HEK293 (cell line): ENCODE results near the gene EMSY.

Experiments
- CTCF ChIA-PET: fragments of 350-600 bp; formaldehyde crosslinking; extraction: SDS; loops from one replicate; lab custom pipeline; 2021; ENCODE audit warnings: antibody characterized with exemption; lab: Yijun Ruan, JAX
- POLR2A ChIA-PET: fragments of 300-600 bp; formaldehyde crosslinking; extraction: SDS; loops from one replicate; lab custom pipeline; 2020; ENCODE audit warnings: antibody characterized with exemption, inconsistent platforms; lab: Yijun Ruan, JAX
- H3K27ac ChIP-seq: fragments of 200-500 bp; sonication (Bioruptor generic); 2 replicates; pipeline ENCODE4 v1.5.1; 2014; ENCODE audit warnings: low read depth, low read length, control low read depth, inconsistent platforms; ENCODE audit errors: extremely low read depth
- H3K36me3 ChIP-seq, 2 experiments: fragments of 200-500 bp in 1 of 2; sonication (Bioruptor generic) in 1 of 2; 1 replicate in 1 of 2; 2 replicates in 1 of 2; pipeline ENCODE4 v1.5.1; 2014 to 2017; ENCODE audit warnings: inconsistent platforms in 2 of 2, low read length in 2 of 2; ENCODE audit not compliant: control insufficient read depth in 2 of 2, insufficient read depth in 1 of 2
- H3K4me1 ChIP-seq: fragments of 200-500 bp; sonication (Bioruptor generic); 2 replicates; pipeline ENCODE4 v1.5.1; 2014; ENCODE audit warnings: mild to moderate bottlenecking, low read length, inconsistent platforms; ENCODE audit not compliant: control insufficient read depth, insufficient read depth
- H3K4me3 ChIP-seq: 2 replicates; pipeline ENCODE4 v1.5.1; 2011; ENCODE audit warnings: low read depth, mild to moderate bottlenecking, control low read depth, low read length, moderate library complexity
- H3K9me3 ChIP-seq: fragments of 200-500 bp; sonication (Bioruptor generic); 2 replicates; pipeline ENCODE4 v1.5.1; 2014; ENCODE audit warnings: low read depth, low read length, inconsistent platforms; ENCODE audit not compliant: control insufficient read depth, insufficient read depth
- KLF1 ChIP-seq: fragments of 450-650 bp; formaldehyde crosslinking; IDR thresholded peaks from 2 replicates; pipeline ENCODE4 v1.5.1; 2016; ENCODE audit warnings: missing biosample characterization, missing genetic modification characterization
- YY1 ChIP-seq: fragments of 450-650 bp; formaldehyde crosslinking; IDR thresholded peaks from 2 replicates; pipeline ENCODE4 v1.5.1; 2018; ENCODE audit warnings: missing biosample characterization, missing genetic modification characterization
- ZNF10 ChIP-seq: fragments of 450-650 bp; formaldehyde crosslinking; IDR thresholded peaks from 2 replicates; pipeline ENCODE4 v1.5.1; 2017; ENCODE audit warnings: missing biosample characterization, missing genetic modification characterization
- ZNF266 ChIP-seq: fragments of 450-650 bp; formaldehyde crosslinking; IDR thresholded peaks from 2 replicates; pipeline ENCODE4 v1.5.1; 2016; ENCODE audit warnings: missing biosample characterization, missing genetic modification characterization, low read depth
- ZNF302 ChIP-seq: fragments of 450-650 bp; formaldehyde crosslinking; IDR thresholded peaks from 2 replicates; pipeline ENCODE4 v1.5.1; 2016; ENCODE audit warnings: missing biosample characterization, missing genetic modification characterization, low read depth
- ZNF311 ChIP-seq: fragments of 450-650 bp; formaldehyde crosslinking; IDR thresholded peaks from 2 replicates; pipeline ENCODE4 v1.5.1; 2017; ENCODE audit warnings: missing biosample characterization, missing genetic modification characterization, borderline replicate concordance
- ZNF404 ChIP-seq: fragments of 450-650 bp; formaldehyde crosslinking; IDR thresholded peaks from 2 replicates; pipeline ENCODE4 v1.5.1; 2017; ENCODE audit warnings: missing biosample characterization, missing genetic modification characterization
- ZNF48 ChIP-seq: fragments of 450-650 bp; formaldehyde crosslinking; IDR thresholded peaks from 2 replicates; pipeline ENCODE4 v1.5.1; 2016; ENCODE audit warnings: missing biosample characterization, missing genetic modification characterization
- ZNF501 ChIP-seq: fragments of 450-650 bp; formaldehyde crosslinking; IDR thresholded peaks from 2 replicates; pipeline ENCODE4 v1.5.1; 2016; ENCODE audit warnings: missing biosample characterization, missing genetic modification characterization
- ZNF529 ChIP-seq: fragments of 450-650 bp; formaldehyde crosslinking; IDR thresholded peaks from 2 replicates; pipeline ENCODE4 v1.5.1; 2017; ENCODE audit warnings: missing genetic modification characterization, missing biosample characterization; ENCODE audit not compliant: insufficient replicate concordance
- ZNF747 ChIP-seq: fragments of 450-650 bp; formaldehyde crosslinking; IDR thresholded peaks from 2 replicates; pipeline ENCODE4 v1.5.1; 2016; ENCODE audit warnings: missing biosample characterization, missing genetic modification characterization
- ZXDB ChIP-seq: fragments of 450-650 bp; formaldehyde crosslinking; IDR thresholded peaks from 2 replicates; pipeline ENCODE4 v1.5.1; 2016; ENCODE audit warnings: missing biosample characterization, missing genetic modification characterization
- TF ChIP-seq, protein P1 (sequence below): fragments of 450-650 bp; IDR thresholded peaks from 2 replicates; pipeline ENCODE4 v1.5.1; 2018; ENCODE audit warnings: missing biosample characterization, missing genetic modification characterization
- TF ChIP-seq, protein P2 (sequence below): fragments of 450-650 bp; formaldehyde crosslinking; IDR thresholded peaks from 2 replicates; pipeline ENCODE4 v1.5.1; 2016; ENCODE audit warnings: missing biosample characterization, missing genetic modification characterization
- TF ChIP-seq, protein P3 (sequence below): fragments of 450-650 bp; formaldehyde crosslinking; IDR thresholded peaks from 2 replicates; pipeline ENCODE4 v1.5.1; 2016; ENCODE audit warnings: missing biosample characterization, missing genetic modification characterization
- TF ChIP-seq, protein P4 (sequence below): fragments of 450-650 bp; formaldehyde crosslinking; IDR thresholded peaks from 2 replicates; pipeline ENCODE4 v1.5.1; 2016; ENCODE audit warnings: missing biosample characterization, missing genetic modification characterization
- TF ChIP-seq, protein P5 (sequence below): fragments of 450-650 bp; formaldehyde crosslinking; IDR thresholded peaks from 2 replicates; pipeline ENCODE4 v1.5.1; 2016; ENCODE audit warnings: missing biosample characterization, missing genetic modification characterization
- TF ChIP-seq, protein P6 (sequence below): sonication (generic); formaldehyde crosslinking; IDR thresholded peaks from 2 replicates; pipeline ENCODE4 v1.8.1; 2022; ENCODE audit warnings: mild to moderate bottlenecking, moderate library complexity, missing genetic modification reagents

EMSY gene

DNA sequence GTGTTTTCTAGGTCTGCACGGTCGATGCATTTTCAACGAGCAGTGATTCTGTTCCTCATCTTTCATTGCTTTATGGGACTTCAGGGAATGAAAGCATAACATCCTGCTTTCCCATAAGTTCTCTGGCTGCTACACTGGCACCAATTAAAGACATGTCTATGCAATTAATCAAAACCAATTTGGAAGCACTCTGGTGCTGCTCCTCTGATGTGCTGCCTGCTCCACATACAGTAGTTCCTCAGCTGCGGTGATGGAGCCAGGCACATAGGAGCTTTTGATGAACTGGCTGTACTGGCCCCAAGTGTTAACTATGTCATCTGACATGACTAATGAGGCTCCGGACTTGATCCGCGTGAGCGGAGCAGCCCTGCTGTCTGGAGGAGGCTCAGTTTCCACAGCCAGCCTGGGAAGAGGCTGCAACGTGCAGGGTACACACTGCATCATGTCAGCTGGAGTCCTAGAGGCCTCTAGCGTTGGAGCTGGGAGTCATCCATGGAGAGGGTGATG is 33.9 kb upstream of the EMSY start (continued):
- TF ChIP-seq, protein P1, sequence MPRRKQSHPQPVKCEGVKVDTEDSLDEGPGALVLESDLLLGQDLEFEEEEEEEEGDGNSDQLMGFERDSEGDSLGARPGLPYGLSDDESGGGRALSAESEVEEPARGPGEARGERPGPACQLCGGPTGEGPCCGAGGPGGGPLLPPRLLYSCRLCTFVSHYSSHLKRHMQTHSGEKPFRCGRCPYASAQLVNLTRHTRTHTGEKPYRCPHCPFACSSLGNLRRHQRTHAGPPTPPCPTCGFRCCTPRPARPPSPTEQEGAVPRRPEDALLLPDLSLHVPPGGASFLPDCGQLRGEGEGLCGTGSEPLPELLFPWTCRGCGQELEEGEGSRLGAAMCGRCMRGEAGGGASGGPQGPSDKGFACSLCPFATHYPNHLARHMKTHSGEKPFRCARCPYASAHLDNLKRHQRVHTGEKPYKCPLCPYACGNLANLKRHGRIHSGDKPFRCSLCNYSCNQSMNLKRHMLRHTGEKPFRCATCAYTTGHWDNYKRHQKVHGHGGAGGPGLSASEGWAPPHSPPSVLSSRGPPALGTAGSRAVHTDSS (tag by site-specific recombination), result no peak
- TF ChIP-seq ZNF48, result no peak

DNA sequence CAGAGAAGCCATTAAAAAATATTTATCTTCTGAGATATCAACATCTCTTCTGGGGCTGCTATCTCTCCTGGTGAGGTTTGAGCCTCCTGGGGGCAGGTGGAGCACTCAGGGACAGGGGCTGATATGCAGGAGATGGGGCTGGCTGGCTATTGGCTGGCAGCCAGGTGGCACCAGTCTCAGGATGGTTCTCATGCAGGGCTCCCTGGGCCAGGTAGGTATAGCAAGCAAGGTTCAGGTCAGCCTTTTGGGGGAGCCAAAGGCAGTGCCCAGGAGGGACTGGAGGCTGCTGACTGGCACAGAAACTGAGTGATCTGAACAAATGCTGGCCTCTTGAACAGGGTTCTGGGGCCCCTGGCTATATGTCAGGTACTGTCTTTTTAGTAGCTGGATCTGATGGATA is 29.7 kb upstream of the EMSY start:
- Histone ChIP-seq H3K27ac (no peak overlapping the region), H3K9me3 (no peaks in the 10 kb centered on the region)
- CTCF ChIA-PET, result no interaction called here

More for the DNA sequence above, 29.7 kb upstream of the EMSY start:
- POLR2A ChIA-PET, result no interaction called here
- Histone ChIP-seq H3K4me1 (no peaks in the 10 kb centered on the region), H3K4me3 (no peak overlapping the region), H3K36me3 (no peaks in the 10 kb centered on the region)
- TF ChIP-seq KLF1, result no peak
- TF ChIP-seq ZNF311 (tag by site-specific recombination), result no peak
- TF ChIP-seq, protein P2, sequence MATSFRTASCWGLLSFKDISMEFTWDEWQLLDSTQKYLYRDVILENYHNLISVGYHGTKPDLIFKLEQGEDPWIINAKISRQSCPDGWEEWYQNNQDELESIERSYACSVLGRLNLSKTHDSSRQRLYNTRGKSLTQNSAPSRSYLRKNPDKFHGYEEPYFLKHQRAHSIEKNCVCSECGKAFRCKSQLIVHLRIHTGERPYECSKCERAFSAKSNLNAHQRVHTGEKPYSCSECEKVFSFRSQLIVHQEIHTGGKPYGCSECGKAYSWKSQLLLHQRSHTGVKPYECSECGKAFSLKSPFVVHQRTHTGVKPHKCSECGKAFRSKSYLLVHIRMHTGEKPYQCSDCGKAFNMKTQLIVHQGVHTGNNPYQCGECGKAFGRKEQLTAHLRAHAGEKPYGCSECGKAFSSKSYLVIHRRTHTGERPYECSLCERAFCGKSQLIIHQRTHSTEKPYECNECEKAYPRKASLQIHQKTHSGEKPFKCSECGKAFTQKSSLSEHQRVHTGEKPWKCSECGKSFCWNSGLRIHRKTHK (tag by site-specific recombination), result no peak
- TF ChIP-seq ZNF302 (tag by site-specific recombination), result no peak
- TF ChIP-seq ZXDB (tag by site-specific recombination), result no peak
- TF ChIP-seq ZNF501 (tag by site-specific recombination), result no peak
- TF ChIP-seq YY1, result no peak
- TF ChIP-seq, protein P3, sequence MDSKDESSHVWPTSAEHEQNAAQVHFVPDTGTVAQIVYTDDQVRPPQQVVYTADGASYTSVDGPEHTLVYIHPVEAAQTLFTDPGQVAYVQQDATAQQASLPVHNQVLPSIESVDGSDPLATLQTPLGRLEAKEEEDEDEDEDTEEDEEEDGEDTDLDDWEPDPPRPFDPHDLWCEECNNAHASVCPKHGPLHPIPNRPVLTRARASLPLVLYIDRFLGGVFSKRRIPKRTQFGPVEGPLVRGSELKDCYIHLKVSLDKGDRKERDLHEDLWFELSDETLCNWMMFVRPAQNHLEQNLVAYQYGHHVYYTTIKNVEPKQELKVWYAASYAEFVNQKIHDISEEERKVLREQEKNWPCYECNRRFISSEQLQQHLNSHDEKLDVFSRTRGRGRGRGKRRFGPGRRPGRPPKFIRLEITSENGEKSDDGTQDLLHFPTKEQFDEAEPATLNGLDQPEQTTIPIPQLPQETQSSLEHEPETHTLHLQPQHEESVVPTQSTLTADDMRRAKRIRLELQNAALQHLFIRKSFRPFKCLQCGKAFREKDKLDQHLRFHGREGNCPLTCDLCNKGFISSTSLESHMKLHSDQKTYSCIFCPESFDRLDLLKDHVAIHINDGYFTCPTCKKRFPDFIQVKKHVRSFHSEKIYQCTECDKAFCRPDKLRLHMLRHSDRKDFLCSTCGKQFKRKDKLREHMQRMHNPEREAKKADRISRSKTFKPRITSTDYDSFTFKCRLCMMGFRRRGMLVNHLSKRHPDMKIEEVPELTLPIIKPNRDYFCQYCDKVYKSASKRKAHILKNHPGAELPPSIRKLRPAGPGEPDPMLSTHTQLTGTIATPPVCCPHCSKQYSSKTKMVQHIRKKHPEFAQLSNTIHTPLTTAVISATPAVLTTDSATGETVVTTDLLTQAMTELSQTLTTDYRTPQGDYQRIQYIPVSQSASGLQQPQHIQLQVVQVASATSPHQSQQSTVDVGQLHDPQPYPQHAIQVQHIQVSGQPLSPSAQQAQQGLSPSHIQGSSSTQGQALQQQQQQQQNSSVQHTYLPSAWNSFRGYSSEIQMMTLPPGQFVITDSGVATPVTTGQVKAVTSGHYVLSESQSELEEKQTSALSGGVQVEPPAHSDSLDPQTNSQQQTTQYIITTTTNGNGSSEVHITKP, result no peak
- no peak for TF ChIP-seq ZNF48
- TF ChIP-seq ZNF529, result no peak
- no peak for TF ChIP-seq ZNF404 (tag by site-specific recombination)
- no peak for TF ChIP-seq ZNF10 (tag by site-specific recombination)
- TF ChIP-seq, protein P4, sequence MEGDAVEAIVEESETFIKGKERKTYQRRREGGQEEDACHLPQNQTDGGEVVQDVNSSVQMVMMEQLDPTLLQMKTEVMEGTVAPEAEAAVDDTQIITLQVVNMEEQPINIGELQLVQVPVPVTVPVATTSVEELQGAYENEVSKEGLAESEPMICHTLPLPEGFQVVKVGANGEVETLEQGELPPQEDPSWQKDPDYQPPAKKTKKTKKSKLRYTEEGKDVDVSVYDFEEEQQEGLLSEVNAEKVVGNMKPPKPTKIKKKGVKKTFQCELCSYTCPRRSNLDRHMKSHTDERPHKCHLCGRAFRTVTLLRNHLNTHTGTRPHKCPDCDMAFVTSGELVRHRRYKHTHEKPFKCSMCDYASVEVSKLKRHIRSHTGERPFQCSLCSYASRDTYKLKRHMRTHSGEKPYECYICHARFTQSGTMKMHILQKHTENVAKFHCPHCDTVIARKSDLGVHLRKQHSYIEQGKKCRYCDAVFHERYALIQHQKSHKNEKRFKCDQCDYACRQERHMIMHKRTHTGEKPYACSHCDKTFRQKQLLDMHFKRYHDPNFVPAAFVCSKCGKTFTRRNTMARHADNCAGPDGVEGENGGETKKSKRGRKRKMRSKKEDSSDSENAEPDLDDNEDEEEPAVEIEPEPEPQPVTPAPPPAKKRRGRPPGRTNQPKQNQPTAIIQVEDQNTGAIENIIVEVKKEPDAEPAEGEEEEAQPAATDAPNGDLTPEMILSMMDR (tag by site-specific recombination), result no peak; the same call in 1 of the 2 replicates
- TF ChIP-seq ZNF747, result no peak
- TF ChIP-seq, protein P5, sequence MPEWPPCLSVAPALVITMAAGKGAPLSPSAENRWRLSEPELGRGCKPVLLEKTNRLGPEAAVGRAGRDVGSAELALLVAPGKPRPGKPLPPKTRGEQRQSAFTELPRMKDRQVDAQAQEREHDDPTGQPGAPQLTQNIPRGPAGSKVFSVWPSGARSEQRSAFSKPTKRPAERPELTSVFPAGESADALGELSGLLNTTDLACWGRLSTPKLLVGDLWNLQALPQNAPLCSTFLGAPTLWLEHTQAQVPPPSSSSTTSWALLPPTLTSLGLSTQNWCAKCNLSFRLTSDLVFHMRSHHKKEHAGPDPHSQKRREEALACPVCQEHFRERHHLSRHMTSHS (tag by site-specific recombination), result no peak
- TF ChIP-seq ZNF266 (tag by site-specific recombination), result no peak
- TF ChIP-seq, protein P6, sequence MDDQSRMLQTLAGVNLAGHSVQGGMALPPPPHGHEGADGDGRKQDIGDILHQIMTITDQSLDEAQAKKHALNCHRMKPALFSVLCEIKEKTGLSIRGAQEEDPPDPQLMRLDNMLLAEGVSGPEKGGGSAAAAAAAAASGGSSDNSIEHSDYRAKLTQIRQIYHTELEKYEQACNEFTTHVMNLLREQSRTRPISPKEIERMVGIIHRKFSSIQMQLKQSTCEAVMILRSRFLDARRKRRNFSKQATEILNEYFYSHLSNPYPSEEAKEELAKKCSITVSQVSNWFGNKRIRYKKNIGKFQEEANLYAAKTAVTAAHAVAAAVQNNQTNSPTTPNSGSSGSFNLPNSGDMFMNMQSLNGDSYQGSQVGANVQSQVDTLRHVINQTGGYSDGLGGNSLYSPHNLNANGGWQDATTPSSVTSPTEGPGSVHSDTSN (CRISPR knock-in tag), result no peak
